ENCODE measurements around the gene CHD1.

The CHD1 gene

DNA sequence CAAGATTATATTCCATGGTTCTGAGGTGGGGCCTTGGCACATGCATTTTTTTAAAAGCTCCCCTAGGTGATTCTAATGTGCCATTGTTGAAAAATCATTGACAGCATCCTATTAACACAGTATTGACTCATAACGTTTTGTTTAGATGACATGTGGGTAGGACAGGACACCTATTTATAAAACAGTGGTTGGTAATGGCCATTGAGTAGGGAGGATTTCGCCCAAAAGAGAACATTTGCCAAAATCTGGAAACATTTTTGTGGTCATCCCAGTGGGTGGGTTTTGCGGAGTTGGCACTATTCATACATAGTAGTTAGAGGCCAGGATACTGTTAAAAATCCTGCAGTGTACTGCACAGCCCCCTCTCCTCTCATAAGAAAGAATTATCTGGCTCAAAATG is 6.4 kb upstream of the CHD1 start:
- no peak for FAIRE-seq

DNA sequence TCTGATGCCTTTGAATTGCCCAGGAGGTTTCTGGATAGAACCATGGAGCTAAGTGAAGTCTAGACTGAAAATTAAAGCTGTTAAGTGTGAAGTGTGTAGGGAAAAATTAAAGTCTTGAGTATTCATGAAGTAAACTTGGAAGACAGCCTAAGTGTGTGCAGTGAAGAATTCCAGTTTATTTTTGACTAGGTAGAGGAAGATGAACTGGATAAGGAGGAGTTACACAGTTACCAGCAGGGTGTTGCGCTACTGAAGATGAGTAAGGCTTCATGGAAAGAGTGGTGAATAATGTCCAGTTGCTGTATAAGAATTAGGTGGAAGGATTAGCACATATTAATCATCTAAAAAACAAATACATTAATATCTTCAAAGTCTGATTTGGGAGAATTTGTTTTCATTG is 5.7 kb upstream of the CHD1 start:
- no peak for FAIRE-seq

DNA sequence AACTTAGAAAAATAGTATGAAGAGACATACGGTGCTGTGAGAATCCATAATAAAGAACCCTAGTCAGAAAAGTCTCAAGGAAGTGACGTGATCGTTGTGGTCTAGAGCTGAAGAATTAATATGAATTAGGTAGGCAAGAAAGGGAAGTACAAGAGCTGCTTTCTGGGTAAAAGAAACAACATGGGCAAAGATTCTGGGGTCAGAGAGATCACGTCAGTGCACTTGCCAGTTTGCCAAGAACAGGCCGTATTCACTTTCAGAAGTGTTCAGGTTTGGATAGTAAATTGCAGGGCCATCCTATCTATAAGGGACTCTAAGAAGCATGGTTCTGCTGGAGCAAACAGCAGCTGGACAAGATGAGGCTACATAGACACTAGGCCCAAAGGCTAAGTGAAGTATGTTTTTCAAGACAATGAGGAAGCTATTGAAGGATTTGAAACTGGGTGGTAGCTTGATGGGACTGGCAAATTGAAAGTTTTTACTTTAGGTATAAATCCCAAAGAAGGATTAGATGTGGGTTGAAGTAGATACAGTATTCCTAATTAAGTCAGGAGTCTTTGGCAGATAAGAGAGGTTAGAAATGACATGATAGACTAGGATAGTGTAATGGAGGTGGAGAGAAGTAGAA is 4.8 kb upstream of the CHD1 start:
- no peak for FAIRE-seq

DNA sequence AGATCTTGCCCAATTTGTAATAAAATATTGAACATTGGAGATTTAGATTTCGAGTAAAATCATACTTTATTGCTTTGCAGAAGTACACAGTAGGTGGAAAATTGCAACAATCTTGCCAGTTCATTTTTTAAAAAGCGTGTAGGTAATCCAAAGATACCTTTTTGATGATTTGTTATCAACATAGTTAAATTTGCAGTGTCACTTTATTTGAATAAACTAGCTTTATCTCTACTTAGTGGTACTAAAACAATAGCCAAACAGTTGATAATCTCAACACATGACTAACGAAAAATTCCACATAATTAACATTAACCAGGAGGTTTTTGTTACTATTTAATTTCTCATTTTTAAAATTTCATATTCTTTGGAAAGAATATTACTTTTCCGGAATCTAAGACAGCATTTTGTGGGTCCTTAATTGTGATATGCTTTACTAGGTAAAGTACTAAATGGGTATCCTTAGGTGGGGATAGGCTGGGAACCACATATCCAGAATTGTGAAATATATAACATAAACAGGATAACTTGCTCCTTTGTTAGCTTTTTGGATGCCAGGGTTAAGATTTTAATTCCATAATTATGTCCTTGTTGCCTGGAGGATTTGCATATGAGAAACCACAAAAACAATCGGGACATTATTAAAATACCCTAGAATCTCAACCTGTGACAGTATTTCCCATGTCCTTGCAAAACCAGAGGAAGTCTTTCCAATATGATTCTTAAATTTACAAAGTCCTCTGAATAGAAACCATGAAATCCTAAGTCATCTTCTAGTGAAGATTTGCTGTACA is 2.4 kb upstream of the CHD1 start:
- no peak for FAIRE-seq

DNA sequence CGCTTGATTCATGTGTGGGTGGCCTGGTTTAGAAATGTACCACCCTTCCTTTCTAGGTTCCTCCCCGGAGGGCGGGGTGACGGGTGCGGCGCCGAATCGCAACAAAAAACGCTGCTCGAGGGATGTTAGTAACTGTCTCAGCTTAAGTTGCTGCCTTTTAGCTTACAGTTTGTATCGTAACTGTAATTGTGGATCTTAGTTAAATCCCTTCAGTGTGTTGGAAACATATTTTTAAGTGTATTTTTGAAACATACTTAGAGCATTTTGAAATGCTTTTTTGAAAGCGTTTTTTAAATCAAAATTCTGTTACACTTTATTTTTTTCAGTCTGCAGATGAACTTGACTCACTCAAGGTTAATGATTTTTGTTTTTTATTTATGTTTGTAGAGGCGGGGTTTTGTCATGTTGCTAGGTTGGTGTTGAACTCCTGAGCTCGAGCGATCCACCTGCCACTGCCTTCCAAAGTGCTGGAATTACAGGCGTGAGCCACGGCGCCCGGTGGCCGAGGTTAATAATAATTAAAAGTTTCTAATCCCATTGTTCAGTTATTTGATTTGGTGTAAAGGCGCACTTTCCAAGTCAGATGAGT is 997 bp upstream of the CHD1 start:
- FAIRE-seq: peak; percentile 97

DNA sequence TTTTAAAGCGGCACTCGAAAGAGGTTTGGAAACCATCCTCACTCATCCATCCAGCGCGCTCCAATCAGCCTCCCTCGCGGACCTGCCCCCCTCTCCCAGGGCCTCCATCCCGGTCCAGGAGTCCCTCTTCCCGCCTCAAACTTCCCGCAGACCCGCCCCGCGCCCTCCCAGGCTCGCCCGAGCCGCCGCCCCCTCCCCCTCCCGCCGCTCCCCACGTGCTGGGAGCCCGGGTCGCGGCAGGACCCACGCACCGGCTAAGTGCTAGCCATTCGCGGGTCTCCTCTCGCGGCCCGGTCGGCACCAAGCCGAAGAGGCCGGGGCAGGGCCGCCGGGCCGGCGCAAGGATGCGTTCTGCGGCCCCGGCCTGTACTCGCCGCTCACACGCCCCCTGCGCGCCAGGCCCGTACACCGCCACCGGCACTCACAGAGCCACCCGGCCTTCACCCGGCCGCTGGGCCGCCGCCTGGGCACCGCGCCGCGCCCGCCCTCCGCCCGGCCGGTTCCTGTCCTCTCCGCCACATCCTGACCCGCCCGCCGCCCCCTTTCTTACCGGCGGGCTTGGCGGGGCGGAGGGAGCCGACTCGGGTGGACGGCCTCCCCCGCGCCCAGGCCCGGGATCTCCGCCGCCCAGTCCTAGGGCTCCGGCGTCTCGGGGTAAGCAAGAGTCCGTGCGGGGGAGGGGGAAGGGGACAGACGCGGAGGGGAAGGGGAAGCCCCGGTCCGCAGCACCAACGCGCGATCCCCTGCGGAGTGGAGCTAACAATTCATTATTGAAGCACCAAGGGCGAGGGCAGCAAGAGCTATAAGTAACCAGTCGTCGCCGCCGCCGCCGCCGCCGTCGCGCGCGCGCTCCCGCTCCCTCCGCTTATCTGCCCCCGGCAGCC is 576 bp downstream of the CHD1 start:
- FAIRE-seq: no peak

DNA sequence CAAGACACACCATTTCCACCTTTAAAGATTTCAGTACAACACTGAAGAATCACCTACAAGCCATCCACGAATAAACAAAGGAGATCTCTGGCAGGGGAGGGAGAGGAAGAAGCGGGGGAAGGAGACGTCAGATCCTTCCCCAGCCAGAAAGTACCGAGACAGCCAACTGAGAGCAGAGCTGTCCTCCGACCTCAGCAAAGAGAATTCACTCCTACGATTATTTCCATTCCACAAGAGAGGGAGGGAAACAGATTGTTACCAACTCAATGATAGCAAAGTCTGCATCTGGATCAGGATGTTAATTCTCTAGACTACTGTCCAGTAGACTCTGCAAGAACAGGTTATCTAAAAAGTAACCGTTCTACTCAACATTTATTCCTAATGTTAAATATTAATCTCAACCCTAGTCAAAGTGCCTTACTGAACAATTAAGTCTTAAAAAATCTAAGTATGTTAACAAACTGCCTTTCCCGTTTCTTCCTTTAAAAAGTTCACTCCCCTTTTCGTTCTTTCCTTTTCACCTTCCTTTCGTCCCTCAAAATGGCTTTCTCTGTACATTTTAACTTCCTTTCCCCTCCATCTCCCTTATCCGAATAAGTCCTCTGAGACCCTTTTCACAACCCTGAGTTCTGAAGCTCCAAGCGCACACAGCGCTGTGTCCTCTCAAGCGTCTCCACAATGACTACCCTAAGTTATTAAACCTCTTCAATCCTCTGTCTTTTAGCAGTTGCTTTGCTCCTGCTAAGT is 1.4 kb downstream of the CHD1 start:
- FAIRE-seq: no peak

DNA sequence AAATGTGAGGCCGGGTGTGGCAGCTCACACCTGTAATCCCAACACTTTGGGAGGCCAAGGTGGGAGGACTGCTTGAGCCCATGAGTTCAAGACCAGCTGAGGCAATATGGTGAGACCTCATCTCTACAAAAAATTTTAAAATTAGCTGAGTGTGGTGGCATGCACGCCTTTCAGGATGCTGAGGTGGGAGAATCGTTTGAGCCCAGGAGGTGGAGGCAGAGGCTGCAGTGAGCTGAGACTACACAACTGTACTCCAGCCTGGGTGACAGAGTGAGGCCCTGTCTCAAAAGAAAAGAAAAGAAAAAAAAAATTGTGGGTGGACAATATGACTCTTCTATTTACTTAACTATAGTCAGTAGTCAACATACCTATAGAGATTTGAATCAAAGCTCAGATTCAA is 4.8 kb downstream of the CHD1 start:
- FAIRE-seq: no peak

DNA sequence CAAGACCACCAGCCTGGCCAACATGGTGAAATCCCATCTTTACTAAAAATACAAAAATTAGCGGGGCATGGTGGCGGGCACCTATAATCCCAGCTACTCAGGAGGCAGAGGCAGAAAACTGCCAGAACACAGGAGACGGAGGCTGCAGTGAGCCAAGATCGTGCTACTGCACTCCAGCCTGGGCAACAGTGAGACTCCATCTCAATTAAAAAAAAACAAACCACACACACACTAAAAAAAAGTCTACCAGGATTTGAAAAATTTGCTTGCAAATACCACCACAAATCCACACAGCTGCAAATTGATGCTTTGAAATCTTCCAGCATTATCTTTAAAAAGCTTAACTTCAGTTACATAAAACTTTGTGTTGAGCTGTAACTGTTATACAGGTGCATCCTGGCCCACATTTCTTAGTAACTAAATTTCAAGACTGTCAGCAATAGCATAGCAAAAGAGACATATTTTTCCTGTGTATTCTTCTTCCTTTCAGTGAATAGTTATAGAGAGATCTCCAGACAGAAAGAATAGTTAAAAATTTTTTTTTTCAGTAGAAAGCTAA is 6.8 kb downstream of the CHD1 start:
- FAIRE-seq: no peak

DNA sequence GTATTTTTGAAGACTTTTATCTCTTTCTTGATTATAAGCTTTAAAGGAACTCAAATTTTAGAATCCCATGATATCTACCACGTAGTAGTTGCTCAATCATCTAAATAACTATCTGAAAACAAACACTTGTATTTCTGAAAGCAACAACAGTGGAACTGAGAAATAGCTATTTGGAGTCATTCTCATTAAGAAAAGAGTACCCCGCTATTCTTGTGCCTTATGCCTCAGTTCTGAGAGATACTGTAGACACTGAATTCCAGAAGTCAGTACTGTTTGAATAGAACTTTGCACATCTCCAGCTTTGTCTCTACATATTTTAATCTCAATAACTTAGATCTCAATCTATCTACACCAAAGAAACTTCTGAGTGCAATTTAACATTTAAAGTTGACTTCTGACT is 11.4 kb downstream of the CHD1 start:
- FAIRE-seq: no peak

DNA sequence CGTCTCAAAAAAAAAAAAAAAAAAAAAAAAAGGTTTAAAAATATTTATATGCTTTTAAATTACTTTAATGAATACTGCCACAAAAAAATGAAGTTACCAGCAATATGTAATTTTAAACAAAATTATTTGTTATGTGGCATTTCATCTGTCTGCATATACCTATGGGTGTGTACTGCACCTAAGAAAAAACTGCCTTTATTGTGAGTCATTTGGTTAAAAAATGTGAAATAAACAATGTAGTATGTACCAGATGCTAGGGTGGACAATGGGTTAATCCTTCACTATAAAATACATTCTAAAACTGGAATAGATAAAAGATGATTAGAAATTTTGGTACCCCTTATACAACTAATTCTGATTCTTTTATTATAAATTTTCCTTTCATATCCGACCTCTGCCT is 12.3 kb downstream of the CHD1 start:
- no peak for FAIRE-seq

DNA sequence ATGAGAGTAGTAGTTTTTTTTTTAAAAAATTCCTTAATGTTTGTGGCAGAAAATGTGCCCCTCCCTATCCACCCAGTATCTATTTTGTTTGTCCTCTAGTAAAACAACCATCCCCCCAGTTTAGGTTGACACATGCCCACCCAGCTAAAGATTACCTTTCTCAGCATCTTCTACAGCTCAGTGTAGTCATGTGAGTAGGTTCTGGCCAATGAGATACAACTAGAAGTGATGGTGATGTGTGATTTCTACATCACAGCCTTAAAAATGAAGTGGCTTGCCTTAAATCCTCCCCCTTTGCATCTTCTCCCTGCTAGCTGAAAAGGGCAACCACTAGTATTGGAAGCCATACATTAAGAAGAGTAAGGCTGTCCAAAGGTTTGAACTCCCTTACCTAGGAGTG is 14.9 kb downstream of the CHD1 start:
- no peak for FAIRE-seq

DNA sequence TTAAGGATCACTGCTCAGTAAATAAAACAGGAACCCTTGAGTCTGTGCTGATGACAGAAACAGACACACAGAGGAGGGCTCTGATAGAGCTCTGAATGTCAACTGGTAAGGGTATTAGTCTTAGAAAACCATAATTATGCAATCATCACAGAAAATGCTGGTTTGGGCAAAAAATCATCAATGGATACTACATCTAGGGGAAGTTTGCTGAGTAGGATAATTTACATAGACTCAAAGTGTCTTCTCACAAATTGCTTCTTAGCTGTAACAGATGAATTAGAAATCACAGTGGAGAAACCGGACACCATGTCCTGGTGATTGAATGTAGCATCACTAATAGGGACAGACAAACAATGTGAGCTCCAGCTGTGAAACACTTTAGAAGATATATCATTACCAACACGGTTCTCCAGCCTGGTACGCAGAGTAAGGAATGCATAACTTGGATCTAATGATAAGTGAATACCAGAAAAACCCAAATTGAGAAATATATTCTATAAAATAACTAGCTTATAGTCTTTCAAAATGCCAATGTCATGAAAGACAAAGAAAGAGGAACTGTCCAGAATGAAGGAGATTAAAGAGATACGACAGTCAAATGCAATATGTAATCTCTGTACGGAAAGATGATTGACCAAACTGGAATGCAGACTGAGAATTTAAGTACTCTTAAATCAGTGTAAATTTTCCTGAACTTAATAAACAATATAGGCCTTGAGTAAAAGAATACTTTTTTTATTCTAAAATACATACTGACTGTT is 17.3 kb downstream of the CHD1 start:
- no peak for FAIRE-seq

DNA sequence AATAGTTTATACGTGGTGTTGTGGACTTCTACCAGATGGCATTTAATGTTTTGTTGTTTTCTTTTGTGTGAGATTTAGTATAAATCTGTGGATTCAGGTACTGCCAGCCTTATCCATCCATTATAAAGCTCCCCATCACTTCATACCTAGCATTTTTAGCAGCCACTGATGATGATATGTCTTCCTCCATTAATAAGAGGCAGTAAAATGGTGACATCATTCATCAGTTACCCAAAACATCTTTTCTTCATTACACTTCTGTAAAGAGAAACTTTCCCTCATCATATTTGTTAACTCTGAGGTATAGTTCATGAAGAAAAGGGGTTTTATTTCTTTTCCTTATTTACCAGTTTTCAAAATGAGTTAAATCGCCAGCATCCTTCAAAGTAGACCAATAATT is 19.4 kb downstream of the CHD1 start:
- peak; percentile 28 for FAIRE-seq

DNA sequence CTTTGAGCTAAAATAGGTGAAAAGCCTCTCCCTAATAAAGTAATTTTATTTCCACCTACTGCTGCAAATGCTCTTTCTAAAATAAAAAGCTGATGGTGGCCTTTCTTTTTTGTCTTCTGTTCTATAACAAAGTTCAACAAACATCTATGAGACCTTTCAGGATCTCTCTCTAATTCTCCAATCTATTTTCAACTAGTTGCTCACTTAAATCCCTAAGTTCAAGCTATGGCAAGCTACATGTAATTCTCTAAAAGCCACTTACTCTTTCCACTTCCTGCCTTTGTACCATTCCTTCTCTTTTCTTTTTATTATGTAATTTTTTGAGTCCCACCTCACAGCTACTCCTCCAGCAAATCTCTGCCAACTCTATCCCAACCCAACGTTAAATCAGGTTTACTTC is 20.9 kb downstream of the CHD1 start:
- FAIRE-seq: no peak

DNA sequence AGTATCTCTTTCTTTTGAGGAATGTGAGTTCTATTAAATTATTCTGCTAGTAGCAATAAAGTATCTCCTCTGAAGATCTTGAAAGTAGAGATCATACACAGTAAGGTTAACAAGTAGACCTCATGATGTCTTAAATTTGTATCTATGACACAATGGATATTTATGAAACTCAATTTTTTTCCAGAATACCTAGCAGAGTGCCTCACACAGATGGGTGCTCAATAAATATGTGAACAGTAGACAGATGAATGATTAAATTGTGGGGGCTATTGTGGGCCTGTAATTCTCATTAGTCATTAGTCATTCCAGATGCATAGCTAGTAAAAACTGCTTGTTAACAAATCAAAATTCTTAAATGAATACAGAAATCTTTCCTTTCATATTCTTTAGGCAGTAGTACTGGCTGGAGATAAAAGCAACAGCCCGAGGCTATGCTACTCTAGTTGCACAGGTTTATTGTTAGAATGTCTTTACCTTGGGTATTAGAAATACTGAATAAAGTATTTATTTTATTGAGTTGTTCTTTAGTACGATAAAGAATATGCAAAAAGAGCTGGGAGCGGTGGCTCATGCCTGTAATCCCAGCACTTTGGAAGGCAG is 22.0 kb downstream of the CHD1 start:
- FAIRE-seq: no peak

DNA sequence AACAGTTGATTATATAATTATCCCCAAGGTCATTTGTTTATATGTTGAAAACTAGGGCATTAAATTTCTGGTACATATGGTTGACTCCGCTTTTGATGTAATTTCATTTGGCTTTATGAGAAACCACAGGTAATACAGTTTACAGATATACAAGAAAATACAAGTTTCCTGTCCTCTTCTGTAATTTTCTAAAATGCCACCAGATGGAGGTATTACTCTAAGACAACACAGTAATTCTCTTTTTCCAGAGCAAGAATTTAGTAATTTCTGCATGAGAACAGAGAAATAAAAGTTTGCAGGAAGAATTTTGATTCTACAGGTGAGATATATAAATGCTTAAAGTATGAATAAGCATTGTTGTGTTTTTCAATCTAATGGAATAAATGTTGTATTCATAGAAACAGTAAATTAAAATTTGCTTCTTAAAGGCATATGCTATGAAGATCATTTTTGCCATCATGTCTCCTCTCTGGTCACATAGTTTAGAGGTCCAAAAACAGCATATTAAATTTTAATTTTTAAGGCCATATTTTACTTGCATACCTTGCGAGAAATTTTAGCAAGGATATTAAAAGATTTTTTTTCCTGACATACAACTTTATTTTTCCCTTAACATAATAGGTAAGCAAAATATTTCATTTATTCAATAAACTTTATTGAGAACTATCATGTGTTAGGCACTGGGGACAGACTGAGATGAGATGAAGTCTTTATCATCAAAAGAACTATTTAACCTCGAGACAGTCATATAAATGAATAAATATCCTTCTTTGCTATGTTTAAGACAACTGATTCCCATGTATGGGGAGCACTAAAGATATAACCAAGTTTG is 22.7 kb downstream of the CHD1 start:
- peak; percentile 95 for FAIRE-seq

DNA sequence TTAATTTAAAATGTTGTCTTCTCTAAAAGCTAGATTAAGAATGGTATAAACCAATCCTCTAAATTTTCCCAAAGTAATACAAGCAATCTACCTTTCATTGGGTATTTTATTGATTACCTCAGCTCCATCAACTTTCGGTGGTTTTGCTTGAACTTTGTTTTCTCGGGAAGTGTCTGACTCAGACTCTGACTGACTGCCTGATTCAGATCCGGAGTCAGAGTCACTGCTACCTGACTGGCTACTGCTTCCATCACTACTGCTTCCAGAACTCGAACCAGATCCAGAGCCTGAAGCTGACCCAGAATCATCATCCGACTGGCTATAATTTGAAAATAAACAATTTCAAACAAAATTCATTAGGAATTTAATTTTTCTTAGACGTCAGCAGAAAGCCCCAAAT is 24.0 kb downstream of the CHD1 start:
- no peak for FAIRE-seq

DNA sequence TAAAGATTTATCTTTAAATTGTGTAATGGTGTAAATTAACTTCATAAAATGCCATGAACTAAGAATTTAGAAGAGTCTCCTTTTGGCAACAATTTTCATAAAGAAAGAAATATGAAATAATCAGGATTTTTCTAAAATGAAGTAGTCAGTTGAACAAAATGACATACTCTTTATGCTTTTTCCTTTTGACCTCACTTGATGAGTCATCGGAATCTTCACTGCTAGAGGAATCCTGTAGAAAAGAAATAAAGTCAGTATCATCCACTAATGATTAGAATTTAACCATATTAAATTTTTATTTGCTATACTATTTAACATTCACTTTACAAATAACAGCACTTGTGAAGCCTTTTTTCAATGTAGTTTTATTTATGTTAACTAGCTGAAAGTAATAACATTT is 26.1 kb downstream of the CHD1 start:
- FAIRE-seq: no peak

DNA sequence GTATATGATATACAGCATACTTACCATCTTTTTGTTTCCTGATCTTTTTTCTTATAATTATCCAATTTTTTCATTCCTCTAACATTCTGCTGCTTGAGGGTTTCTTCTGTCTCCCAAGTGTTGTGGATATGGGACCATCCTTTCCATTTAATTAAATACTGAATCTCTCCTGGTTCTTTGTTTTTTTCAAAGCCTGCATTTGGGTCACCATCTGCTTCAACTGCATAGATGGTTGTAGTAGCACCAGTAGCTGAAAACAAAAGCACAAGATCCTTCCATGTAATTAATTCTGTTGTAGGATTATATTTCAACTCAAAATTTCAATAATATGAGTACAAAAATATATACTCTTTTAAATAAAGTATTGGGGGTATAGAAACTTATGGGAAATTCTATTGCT is 29.4 kb downstream of the CHD1 start:
- no peak for FAIRE-seq

Measured in G401.6 (cell line).